Measurements from ENCODE around the gene SPTB.

The SPTB gene

DNA sequence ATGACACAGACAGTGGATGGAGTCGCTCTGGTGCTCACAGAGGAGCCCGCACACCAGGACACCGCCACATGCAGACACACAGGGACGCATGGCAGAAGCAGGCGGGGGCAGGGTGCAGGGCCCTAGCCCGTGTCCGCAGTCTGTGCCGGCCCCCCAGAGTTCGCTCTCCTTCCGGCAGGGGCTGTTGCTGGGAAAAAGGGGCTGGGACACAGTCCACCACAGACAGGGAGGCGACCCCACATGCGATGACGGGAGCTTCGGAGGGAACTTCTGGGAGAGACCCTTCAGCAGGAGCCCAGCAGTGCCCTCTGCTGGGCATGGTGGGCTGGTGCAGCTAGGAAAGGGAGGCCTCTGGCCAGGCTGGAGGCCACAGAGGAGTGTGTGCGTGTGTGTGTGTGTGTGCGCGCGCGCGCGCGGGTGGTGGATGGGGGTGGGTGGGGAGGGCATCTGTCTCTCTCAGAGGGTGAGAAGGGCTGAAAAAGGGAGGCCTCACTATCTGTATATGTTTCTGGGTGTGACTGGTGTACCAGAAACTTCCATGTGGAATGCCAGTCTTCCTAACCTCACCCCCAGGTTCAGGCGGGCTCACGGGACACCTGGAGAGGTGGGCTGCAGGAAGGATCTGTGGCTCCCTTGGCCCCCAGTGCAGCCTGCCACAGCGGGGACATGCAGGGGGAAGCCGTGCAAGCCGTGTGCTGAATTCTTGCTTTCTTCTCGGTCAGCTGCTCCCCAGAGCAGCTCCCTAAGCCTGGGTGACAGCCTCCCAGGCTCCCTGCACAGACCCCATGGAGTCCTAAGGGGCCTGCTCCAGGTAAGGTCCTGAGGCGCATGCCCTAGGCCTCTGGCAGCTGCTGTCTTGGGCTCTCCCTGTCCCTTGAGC, 114.8 kb downstream of the SPTB start:
- H3K9ac ChIP-seq (ENCODE audit: low read length) = no peak overlapping the region
- no peak overlapping the region for H3K27ac ChIP-seq (ENCODE audit: low read depth, low read length)
- H3K27me3 ChIP-seq (ENCODE audit: control insufficient read depth, insufficient read depth, low read length) = 0 out of 2 replicates have a peak, but pooled peaks cover 6% of the 10 kb centered on the region
- H3K9me3 ChIP-seq (ENCODE audit: control insufficient read depth, insufficient read depth, low read depth, low read length) = no peaks in the 10 kb centered on the region
- H3K4me1 ChIP-seq (ENCODE audit: control insufficient read depth, insufficient read depth, low read length) = peaks cover 42% of the 10 kb centered on the region
- H3K36me3 ChIP-seq (ENCODE audit: control insufficient read depth, insufficient read depth, low read length) = no peaks in the 10 kb centered on the region
- H3K4me3 ChIP-seq (ENCODE audit: low read depth, low read length) = peak overlapping the region; percentile 34

DNA sequence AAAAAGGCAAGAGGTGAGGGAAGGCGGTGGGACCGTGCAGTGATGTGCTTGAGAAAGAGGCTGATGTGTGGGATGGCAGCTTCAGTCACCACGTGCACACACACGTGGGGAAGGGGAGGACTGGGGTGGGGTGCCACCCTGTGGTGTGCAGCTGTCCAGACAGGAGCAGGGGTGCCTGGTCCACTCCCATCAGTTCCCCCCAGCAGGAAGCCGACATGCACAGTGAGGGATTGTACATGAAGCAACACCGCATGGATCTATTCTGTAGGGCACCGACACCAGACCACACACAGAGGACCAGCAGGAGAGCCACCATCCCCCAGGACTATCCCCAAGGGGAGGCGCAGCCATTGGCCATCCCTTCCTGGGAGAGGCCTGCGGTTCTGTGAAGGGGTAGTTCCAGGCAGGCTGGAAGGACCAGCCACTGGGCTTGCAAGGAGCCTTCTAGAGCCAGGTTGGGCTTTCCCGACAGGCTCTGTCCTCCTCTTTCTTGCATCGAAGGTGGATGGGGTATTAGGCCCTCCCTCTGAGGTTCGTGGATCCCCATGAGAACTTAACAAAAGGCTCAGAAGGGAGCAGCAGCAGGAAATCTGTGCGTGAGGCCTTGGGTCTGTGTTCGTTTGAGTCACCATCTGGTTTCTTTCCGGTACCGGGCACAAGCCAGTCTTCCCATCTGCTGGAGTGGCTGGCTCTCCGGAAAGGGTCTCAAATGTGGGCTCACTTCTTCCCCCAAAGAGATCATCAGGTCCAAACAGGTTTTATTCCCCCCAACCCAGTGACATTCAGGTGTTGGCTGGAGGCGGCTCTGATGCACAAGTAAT, 115.7 kb downstream of the SPTB start:
- H3K9me3 ChIP-seq (ENCODE audit: control insufficient read depth, insufficient read depth, low read depth, low read length) = no peaks in the 10 kb centered on the region
- peaks cover 42% of the 10 kb centered on the region for H3K4me1 ChIP-seq (ENCODE audit: control insufficient read depth, insufficient read depth, low read length)
- H3K27me3 ChIP-seq (ENCODE audit: control insufficient read depth, insufficient read depth, low read length) = 0 out of 2 replicates have a peak, but pooled peaks cover 6% of the 10 kb centered on the region
- no peak overlapping the region for H3K9ac ChIP-seq (ENCODE audit: low read length)
- peak overlapping the region; percentile 34 for H3K4me3 ChIP-seq (ENCODE audit: low read depth, low read length)
- H3K27ac ChIP-seq (ENCODE audit: low read depth, low read length) = no peak overlapping the region
- no peaks in the 10 kb centered on the region for H3K36me3 ChIP-seq (ENCODE audit: control insufficient read depth, insufficient read depth, low read length)

GRCh38 chr14:64763085-64763782, 116.5 kb downstream of the SPTB start:
- peaks cover 47% of the 10 kb centered on the region for H3K4me1 ChIP-seq (ENCODE audit: control insufficient read depth, insufficient read depth, low read length)

DNA sequence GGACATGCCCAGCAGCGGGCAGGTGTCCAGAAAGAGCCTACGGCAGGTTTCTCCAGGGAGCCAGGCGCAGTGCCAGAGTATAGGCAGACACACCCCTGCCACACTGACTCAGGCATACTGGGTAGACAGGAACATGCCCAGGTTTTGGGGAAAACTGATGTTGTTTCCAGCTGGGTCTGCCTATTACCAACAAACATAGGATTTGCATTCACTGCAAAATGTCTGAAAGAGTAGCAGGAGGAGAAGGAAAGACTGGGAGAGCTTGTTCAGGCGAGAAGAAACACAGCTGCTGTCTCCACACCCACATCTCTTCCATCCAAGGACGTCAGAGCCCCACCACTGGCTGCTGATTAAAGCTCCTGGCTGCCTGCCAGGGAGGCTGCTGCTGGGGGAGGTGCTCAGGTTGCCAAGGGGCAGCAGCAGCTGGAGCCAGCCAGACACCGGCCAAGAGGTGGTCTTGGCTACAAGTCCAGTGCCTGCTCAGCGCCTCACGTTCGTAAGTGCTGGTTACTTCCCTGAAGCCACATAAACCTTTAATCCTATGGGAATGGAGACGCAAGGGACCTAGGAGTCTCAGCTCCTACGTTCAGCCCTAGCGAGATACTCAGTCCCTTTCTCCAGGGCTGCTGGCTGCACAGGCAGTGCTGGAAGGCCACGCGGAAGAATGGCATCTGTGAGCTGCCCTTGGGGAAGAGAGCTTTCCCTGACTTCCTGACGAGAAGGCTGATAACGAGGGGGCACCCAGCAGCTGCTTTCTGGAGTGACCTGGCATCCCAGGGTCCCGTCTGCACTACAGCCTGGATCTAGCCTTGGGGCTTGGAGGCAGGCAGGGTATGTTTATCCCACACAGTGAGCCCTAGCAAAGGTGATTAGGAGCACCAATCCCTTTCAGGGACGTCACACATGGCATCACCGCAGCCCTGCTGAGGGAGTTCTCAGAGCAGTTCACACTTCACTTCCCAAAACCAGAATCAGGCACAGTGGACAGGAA, 117.4 kb downstream of the SPTB start:
- Histone ChIP-seq H3K9me3 (ENCODE audit: control insufficient read depth, insufficient read depth, low read depth, low read length) (no peaks in the 10 kb centered on the region), H3K4me1 (ENCODE audit: control insufficient read depth, insufficient read depth, low read length) (peaks cover 56% of the 10 kb centered on the region), H3K27ac (ENCODE audit: low read depth, low read length) (no peak overlapping the region), H3K9ac (ENCODE audit: low read length) (no peak overlapping the region), H3K27me3 (ENCODE audit: control insufficient read depth, insufficient read depth, low read length) (0 out of 2 replicates have a peak, but pooled peaks cover 6% of the 10 kb centered on the region), H3K4me3 (ENCODE audit: low read depth, low read length) (no peak overlapping the region), H3K36me3 (ENCODE audit: control insufficient read depth, insufficient read depth, low read length) (no peaks in the 10 kb centered on the region)

More at GRCh38 chr14:64763085-64763782, 116.5 kb downstream of the SPTB start:
- H3K4me3 ChIP-seq (ENCODE audit: low read depth, low read length) = no peak overlapping the region
- H3K9me3 ChIP-seq (ENCODE audit: control insufficient read depth, insufficient read depth, low read depth, low read length) = no peaks in the 10 kb centered on the region
- 0 out of 2 replicates have a peak, but pooled peaks cover 6% of the 10 kb centered on the region for H3K27me3 ChIP-seq (ENCODE audit: control insufficient read depth, insufficient read depth, low read length)
- H3K9ac ChIP-seq (ENCODE audit: low read length) = no peak overlapping the region
- H3K27ac ChIP-seq (ENCODE audit: low read depth, low read length) = no peak overlapping the region
- H3K36me3 ChIP-seq (ENCODE audit: control insufficient read depth, insufficient read depth, low read length) = no peaks in the 10 kb centered on the region

- peaks cover 49% of the 10 kb centered on the region for H3K4me1 ChIP-seq (ENCODE audit: control insufficient read depth, insufficient read depth, low read length)
- H3K9me3 ChIP-seq (ENCODE audit: control insufficient read depth, insufficient read depth, low read depth, low read length) = no peaks in the 10 kb centered on the region
- 0 out of 2 replicates have a peak, but pooled peaks cover 6% of the 10 kb centered on the region for H3K27me3 ChIP-seq (ENCODE audit: control insufficient read depth, insufficient read depth, low read length)
- no peak overlapping the region for H3K4me3 ChIP-seq (ENCODE audit: low read depth, low read length)
- no peak overlapping the region for H3K27ac ChIP-seq (ENCODE audit: low read depth, low read length)
- no peaks in the 10 kb centered on the region for H3K36me3 ChIP-seq (ENCODE audit: control insufficient read depth, insufficient read depth, low read length)
- H3K9ac ChIP-seq (ENCODE audit: low read length) = no peak overlapping the region
Observed at GRCh38 chr14:64761441-64762043, 118.2 kb downstream of the SPTB start.

DNA sequence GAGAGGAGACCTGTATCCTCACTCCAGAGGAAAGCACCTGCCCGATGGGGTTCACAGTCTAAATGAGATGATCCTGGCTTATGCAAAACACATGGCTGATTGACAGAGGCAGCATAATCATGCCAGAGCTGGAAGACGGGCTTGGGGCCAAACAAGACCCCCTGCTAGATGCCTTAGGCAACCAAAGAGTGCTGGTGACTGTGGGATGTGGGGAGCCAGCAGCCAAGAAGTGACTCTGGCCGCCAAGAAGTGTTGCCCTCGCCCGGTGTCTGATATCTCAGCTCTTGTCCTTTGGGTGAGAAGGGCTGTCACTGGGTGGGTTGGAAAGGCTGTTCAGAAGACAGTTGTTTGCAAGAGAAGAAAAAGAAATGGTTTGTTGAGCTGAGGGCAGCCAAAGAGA, 118.8 kb downstream of the SPTB start:
- Histone ChIP-seq H3K9ac (ENCODE audit: low read length) (no peak overlapping the region), H3K4me1 (ENCODE audit: control insufficient read depth, insufficient read depth, low read length) (peaks cover 45% of the 10 kb centered on the region), H3K9me3 (ENCODE audit: control insufficient read depth, insufficient read depth, low read depth, low read length) (no peaks in the 10 kb centered on the region), H3K36me3 (ENCODE audit: control insufficient read depth, insufficient read depth, low read length) (no peaks in the 10 kb centered on the region), H3K27me3 (ENCODE audit: control insufficient read depth, insufficient read depth, low read length) (0 out of 2 replicates have a peak, but pooled peaks cover 6% of the 10 kb centered on the region), H3K27ac (ENCODE audit: low read depth, low read length) (no peak overlapping the region), H3K4me3 (ENCODE audit: low read depth, low read length) (no peak overlapping the region)

DNA sequence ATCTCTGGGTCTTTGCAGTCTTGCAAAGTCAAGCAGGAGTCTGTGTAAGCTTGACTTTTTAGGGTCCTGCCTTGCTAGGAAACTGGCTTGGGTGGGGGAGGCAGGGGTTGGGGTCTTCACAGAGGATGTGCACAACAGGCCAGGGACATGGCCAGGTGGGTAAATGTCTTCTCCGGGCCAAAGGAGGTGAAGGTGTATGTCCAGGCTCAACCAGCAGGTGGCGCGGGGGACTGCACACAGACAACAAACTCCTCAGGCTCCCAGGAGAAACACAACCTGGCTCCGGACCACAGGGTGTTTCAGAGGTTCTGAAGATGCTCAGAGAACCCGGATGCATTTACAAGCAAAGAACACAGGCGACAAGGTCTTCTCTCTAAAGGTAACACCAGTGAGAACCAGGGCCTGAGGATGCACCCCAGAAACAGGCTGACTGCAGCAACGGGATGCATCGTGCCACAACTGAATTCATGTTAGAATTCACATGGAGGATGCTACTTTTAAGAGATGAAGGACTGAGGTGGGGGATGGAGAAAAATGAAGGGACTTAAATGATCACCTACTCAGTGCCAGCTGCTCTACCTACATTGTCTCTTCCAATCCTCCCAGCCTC, 119.5 kb downstream of the SPTB start:
- Histone ChIP-seq H3K4me1 (ENCODE audit: control insufficient read depth, insufficient read depth, low read length) (peaks cover 44% of the 10 kb centered on the region), H3K9me3 (ENCODE audit: control insufficient read depth, insufficient read depth, low read depth, low read length) (no peaks in the 10 kb centered on the region)

GRCh38 chr14:64759555-64759938, 120.2 kb downstream of the SPTB start:
- no peaks in the 10 kb centered on the region for H3K9me3 ChIP-seq (ENCODE audit: control insufficient read depth, insufficient read depth, low read depth, low read length)
- no peak overlapping the region for H3K27ac ChIP-seq (ENCODE audit: low read depth, low read length)
- H3K27me3 ChIP-seq (ENCODE audit: control insufficient read depth, insufficient read depth, low read length) = 0 out of 2 replicates have a peak, but pooled peaks cover 5% of the 10 kb centered on the region
- peaks cover 39% of the 10 kb centered on the region for H3K4me1 ChIP-seq (ENCODE audit: control insufficient read depth, insufficient read depth, low read length)
- H3K36me3 ChIP-seq (ENCODE audit: control insufficient read depth, insufficient read depth, low read length) = no peaks in the 10 kb centered on the region
- H3K4me3 ChIP-seq (ENCODE audit: low read depth, low read length) = no peak overlapping the region
- H3K9ac ChIP-seq (ENCODE audit: low read length) = no peak overlapping the region

More for the DNA sequence above, 119.5 kb downstream of the SPTB start:
- Histone ChIP-seq H3K4me3 (ENCODE audit: low read depth, low read length) (no peak overlapping the region), H3K9ac (ENCODE audit: low read length) (no peak overlapping the region), H3K27ac (ENCODE audit: low read depth, low read length) (no peak overlapping the region), H3K27me3 (ENCODE audit: control insufficient read depth, insufficient read depth, low read length) (0 out of 2 replicates have a peak, but pooled peaks cover 6% of the 10 kb centered on the region), H3K36me3 (ENCODE audit: control insufficient read depth, insufficient read depth, low read length) (no peaks in the 10 kb centered on the region)

DNA sequence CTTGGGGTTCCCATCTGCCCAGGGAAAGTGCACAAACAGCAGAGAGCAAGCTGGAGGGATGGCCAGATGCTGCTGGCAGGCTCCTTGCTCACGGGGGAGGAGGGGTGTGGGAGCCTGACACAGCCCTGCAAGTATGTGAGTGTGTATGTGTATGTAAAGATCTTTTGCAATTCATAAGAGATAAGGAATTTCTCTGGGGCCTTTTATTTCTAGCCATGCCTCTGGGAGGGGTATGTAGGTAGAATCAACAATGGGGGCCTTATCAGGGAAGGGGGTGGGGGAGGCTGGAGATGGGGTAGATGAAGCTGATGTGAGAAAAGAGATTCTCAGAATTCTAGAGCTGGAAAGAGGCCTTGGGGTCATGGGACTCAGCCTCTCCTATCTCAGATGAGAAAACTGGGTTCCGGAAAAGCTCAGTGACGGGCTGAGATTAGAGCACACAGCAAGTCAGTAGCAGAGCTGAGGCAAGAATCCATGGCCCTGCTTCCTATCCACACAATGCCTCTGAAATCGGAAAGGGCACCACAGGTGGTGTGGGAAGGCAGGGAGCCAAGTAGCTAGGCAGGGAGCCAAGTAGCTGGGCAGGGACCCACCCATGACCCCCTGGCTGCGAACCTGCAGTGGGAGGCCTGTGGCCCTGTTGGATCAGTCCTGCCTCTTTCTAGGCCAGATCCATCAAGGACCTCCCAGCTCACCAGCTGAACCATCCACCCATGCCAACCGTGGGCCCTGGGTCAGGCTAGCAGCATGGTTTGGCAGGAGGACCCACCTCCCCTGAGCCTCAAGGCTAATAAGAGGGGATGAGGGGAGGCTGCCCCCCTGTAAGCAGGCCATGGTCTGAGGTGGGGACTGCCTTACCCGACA, 120.8 kb downstream of the SPTB start:
- H3K9ac ChIP-seq (ENCODE audit: low read length) = no peak overlapping the region
- no peaks in the 10 kb centered on the region for H3K36me3 ChIP-seq (ENCODE audit: control insufficient read depth, insufficient read depth, low read length)
- H3K4me3 ChIP-seq (ENCODE audit: low read depth, low read length) = no peak overlapping the region
- no peaks in the 10 kb centered on the region for H3K27me3 ChIP-seq (ENCODE audit: control insufficient read depth, insufficient read depth, low read length)
- H3K9me3 ChIP-seq (ENCODE audit: control insufficient read depth, insufficient read depth, low read depth, low read length) = no peaks in the 10 kb centered on the region
- H3K4me1 ChIP-seq (ENCODE audit: control insufficient read depth, insufficient read depth, low read length) = peaks cover 33% of the 10 kb centered on the region
- H3K27ac ChIP-seq (ENCODE audit: low read depth, low read length) = no peak overlapping the region

Data from HUES6 (cell line).